Inferior parietal cortex (tissue), 1 donor: Measurements from ENCODE around the gene MTRF1L.

Experiments
- DNase-seq: peaks from one replicate; pipeline ENCODE4 v3.0.0-alpha.2; 2016; ENCODE audit errors: extremely low spot score

The MTRF1L gene, protein sequence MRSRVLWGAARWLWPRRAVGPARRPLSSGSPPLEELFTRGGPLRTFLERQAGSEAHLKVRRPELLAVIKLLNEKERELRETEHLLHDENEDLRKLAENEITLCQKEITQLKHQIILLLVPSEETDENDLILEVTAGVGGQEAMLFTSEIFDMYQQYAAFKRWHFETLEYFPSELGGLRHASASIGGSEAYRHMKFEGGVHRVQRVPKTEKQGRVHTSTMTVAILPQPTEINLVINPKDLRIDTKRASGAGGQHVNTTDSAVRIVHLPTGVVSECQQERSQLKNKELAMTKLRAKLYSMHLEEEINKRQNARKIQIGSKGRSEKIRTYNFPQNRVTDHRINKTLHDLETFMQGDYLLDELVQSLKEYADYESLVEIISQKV

DNA sequence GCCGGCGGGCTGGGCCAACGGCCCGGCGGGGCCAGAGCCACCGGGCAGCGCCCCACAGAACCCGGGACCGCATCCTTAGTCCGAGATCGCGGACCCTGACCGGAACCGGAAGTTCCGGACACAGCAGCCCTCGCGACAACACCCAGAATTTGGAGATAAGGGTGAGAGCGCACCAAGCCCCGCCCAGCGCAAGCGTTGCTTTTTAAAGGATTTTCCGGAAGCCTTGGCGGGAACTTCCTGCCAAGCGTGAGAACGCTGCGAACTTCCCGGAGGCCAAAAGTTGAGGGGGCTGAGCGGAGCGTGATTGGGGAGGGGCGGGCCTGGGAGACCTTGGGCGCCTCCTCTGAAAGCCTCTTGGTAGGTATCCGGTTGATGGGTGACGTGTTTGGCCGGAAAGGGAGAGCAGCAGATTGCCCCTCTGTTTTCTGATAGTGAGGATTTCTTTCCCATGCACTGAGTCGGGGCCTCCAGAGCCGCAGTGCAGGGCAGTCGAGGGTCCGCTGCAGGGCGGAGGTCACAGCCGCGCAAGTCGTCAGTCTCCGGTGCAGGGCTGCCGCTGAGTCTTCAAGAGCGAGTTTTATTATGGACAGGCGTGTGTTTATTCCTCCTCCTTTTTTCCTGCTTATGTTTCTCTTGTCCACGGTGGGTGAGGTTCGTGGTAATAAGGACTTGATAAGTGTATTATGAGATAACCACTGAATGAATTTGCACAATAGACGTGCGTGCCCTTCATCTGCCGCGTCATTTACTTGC is at the start of gene MTRF1L:
Gene MTRF1L (minus strand): TSS at position 97 of the 753 bp plus-strand sequence. CDS start 24 bp downstream, at position 73.
- peak; percentile 97 for DNase-seq

DNA sequence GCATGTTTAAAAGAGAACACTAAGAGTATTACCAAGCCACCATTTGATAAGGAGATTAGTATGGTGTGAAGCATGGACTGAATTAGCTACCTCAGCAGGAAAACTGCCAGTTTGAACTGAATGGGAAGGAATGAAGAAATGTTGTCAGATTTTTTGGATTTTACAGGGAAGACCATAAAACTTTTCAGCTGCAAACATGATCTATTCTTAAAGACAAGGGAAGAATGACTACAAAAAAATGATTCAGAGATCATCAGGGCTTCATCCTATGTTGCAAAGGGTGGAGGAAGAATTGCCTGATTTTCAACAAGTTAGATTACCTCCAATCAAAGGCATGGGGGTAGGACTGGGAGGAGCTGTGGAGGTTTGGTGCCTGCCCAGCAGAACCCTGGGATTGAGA is 49.3 kb upstream of the MTRF1L start:
- DNase-seq, result no peak

GRCh38 chr6:153048631-153049030 is 46.1 kb upstream of the MTRF1L start:
- no peak for DNase-seq

DNA sequence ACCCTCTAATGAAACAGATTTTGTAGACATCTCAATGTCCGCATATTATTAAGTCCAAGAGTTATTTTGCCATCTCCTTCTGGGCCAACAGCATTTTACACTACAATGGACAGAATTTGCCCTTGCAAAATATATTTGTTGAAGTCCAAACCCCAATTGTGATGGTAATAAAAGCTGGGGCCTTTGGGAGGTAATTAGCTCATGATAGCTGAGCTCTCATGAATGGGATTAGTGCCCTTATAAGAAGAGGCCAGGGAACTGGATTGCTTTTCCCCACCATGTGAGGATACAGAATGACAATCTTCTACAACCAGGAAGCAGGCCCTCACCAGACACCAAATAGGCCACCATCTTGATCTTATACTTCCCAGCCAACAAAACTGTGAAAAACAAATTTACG is 44.9 kb upstream of the MTRF1L start:
- no peak for DNase-seq

DNA sequence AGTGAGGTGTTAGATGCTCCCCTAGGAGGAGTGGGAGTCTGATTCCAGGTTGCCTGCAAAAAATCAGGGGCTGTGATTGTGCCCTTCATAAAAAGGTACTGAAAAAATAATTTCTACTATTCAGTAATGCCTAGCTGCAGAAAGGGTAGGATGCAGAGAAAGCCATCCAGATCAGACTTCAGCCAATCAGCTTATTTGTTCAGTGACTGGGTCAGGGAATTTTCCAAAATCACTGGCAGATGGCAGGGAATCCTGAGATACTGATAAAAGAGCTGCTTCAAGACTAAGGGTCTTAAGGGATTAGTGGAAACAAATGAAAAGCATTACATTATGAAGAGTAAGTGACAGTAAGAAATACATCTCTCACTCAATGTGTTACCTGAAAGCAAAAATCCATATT is 42.8 kb upstream of the MTRF1L start:
- no peak for DNase-seq

DNA sequence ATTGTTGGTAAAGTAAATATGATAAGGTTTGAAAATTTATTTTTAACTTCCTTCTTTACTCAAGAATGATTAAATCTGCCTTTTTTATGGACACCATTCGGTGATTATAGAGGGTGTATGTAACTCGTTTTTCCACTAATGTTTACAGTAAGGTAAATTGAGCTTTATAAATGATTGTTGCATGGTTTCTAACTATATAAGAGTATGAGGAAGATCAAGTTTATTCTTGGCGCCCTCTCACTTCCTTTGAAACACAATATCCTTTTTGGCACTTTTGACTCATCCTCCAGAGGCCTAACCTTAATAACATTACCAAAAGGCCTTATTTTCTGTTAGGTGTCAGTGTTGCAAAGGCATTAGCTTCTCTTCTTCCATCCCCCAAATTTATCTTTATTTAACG is 41.8 kb upstream of the MTRF1L start:
- no peak for DNase-seq

DNA sequence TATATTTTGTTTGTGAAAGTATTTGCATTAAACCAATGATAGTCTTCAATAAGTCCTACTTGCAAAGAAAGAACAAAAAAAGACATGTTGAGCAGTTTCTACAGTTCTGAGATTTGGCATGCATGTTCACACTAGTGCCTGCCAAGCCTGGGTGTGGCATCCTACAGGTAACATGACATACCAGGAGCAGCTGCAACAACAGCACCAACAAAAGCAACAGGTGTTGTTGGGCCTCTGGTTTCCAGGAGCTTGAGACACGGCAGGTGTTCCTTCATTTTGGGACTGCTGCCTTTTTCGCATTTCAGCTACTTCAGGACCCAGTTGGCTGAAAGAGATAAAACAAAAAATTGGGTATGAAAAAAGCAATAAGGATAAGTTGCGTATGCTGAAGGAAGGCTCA is 41.2 kb upstream of the MTRF1L start:
- no peak for DNase-seq

DNA sequence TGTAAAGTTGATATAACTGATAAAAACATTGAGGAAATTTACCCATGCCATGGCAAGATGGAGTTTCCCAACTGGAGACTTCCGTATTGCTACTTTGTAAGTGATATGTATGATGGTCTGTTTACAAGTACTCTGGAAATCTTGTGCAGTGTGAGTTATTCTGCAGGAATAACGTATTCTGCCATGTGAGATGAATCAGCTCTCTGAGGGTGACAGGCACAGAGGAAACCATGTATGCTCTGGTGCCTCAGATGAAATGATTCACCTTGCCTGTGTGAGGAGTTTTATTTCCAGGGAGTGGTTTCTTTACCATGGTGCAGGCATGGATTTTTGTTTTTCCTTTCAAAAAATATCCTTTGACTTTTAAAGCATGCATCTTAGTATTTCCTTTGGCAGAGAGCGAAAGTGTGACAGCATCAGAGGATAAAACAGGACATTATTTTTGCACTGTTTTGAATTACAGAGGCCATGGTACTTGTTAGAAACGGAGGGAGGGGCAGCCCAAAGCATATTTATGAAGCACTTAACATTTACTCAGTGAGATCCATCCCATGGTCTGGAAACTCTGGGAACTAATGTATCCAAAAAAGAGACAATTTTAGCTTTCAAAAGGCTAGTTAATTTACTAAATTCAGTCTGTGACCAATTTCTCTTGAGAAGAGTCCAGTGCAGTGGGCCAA is 36.0 kb upstream of the MTRF1L start:
- DNase-seq, result no peak

- DNase-seq, result no peak
These were observed 31.6 kb upstream of the MTRF1L start for GRCh38 chr6:153034139-153034538.

GRCh38 chr6:153032255-153032882 is 29.9 kb upstream of the MTRF1L start:
- peak; percentile 60 for DNase-seq

GRCh38 chr6:153031335-153031955 is 28.9 kb upstream of the MTRF1L start:
- DNase-seq, result no peak

- no peak for DNase-seq
These were observed 26.5 kb upstream of the MTRF1L start for GRCh38 chr6:153028963-153029362.

DNA sequence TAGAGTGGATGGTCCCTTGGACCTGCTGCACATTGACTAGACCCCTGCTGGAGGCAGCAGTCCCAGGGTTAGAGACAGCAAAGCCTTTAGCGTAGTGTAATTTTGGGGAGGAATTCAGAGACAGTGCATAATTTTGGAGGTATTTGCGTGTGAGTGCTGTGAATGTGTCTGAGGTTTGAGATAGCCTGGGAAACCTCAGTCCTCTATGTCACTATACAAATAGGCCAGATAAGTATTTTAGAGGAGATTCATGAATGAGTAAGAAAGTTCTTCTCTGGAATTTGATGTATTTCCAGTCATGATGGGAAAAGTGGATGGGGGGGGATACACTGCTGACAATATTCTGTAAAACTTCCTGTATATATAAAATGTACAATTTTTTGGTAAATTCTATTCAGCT is 25.8 kb upstream of the MTRF1L start:
- DNase-seq, result no peak

DNA sequence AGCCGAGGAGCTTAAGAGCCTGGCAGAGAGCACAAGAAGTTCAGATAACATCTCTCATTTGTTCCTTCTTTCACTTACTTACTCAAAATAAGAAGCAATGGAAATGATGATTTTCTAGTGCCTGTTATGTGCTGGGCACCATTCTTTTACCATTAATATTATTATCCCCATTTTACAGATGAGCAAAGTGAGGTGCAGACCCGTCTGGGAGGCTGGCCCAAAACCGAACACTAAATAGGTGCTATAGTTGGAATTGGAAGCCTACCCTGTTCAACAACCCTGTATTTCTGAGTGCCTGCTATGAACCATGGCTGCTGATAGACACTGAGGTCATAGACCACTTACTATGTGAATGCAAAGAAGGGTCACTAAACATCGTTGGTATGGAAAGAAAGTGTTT is 25.0 kb upstream of the MTRF1L start:
- no peak for DNase-seq

GRCh38 chr6:153024709-153025017 is 22.2 kb upstream of the MTRF1L start:
- no peak for DNase-seq

- DNase-seq, result peak; percentile 78
These were observed 21.6 kb upstream of the MTRF1L start for GRCh38 chr6:153023977-153024708.

DNA sequence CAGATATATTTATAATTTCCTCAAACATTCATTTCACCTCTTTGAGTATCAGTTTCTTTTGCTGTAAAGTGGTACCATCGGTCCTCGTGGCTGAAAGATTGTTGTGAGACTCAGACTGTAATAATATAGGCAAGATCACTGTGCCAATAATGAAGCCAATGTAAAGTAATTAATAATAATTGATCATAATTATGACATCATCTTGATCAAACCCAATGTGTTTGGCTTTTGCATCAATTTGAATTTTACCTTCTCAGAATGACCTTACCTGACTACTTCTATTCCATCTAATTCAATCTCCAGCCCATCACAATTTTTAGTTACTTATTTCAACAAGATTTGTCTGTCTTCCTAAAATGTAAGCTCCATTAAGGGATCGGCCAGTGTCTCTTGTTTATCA is 15.8 kb upstream of the MTRF1L start:
- no peak for DNase-seq

GRCh38 chr6:153016846-153017245 is 14.3 kb upstream of the MTRF1L start:
- DNase-seq, result no peak

- DNase-seq, result no peak
These were observed 12.7 kb upstream of the MTRF1L start for GRCh38 chr6:153015094-153015640.

GRCh38 chr6:153013438-153013837 is 10.9 kb upstream of the MTRF1L start:
- no peak for DNase-seq

DNA sequence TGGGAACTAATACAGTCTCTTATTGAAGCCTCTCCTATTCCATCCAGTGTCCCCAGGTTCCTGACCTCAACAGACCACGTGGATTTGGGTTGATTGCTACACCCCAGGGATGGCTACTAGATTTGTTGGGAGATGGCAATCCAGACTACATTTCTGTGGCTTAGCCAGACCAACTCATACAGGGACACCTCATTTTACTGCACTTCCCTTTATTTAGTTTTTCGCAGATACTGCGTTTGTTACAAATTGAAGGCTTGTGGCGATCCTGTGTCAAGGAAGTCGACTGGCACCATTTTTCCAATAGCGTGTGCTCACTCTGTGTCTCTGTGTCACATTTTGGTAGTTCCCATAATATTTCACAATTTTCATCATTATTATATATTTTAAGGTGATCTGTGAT is 10.3 kb upstream of the MTRF1L start:
- DNase-seq, result no peak
